PFSK-1 (cell line): ENCODE results near the gene GRIK1.

Source experiments
- FOXP2 ChIP-seq: optimal IDR thresholded peaks from 2 replicates; pipeline ENCODE3; 2011; ENCODE audit warnings: borderline replicate concordance, control low read depth, inconsistent platforms; ENCODE audit not compliant: insufficient read depth; ENCODE audit errors: extremely low read length, extremely low read depth
- POLR2AphosphoS5 ChIP-seq: IDR thresholded peaks from 2 replicates; pipeline ENCODE4 v1.6.1; 2012; ENCODE audit warnings: low read depth, mild to moderate bottlenecking, control low read depth, low read length, moderate library complexity
- SIN3A ChIP-seq: IDR thresholded peaks from 2 replicates; pipeline ENCODE4 v1.6.1; 2012; ENCODE audit warnings: mild to moderate bottlenecking, low read length, moderate library complexity, borderline replicate concordance; ENCODE audit not compliant: insufficient read depth
- TAF1 ChIP-seq: IDR thresholded peaks from 2 replicates; pipeline ENCODE4 v1.6.1; 2012; ENCODE audit warnings: low read length, control low read depth, borderline replicate concordance; ENCODE audit not compliant: insufficient read depth
- TF ChIP-seq, protein P1 (sequence below), 2 experiments: IDR thresholded peaks; 2 replicates each; pipeline versions ENCODE4 v1.6.1 to v1.8.0; 2011 to 2012; ENCODE audit warnings: low read depth in 2 of 2, low read length in 2 of 2, control low read depth in 1 of 2, inconsistent platforms in 1 of 2, mild to moderate bottlenecking in 1 of 2, moderate library complexity in 1 of 2; ENCODE audit not compliant: insufficient read depth in 1 of 2

GRIK1 gene

DNA sequence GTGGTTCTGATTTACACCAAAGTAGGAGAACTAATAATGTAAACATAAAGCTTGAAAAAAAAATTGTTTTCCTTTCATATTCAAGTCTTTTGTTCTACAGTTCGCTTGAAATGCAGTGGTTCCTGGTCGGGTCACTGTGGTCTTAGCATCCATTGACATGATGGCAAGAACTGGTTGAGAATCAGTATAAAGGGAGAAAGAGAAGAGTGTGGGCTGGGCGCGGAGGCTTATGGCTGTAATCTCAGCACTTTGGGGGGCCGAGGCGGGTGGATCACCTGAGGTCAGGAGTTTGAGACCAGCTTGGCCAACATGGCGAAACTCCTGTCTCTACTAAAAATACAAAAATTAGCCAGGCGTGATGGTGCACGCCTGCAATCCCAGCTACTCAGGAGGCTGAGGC, 390.2 kb downstream of the GRIK1 start:
- TF ChIP-seq, protein P1, sequence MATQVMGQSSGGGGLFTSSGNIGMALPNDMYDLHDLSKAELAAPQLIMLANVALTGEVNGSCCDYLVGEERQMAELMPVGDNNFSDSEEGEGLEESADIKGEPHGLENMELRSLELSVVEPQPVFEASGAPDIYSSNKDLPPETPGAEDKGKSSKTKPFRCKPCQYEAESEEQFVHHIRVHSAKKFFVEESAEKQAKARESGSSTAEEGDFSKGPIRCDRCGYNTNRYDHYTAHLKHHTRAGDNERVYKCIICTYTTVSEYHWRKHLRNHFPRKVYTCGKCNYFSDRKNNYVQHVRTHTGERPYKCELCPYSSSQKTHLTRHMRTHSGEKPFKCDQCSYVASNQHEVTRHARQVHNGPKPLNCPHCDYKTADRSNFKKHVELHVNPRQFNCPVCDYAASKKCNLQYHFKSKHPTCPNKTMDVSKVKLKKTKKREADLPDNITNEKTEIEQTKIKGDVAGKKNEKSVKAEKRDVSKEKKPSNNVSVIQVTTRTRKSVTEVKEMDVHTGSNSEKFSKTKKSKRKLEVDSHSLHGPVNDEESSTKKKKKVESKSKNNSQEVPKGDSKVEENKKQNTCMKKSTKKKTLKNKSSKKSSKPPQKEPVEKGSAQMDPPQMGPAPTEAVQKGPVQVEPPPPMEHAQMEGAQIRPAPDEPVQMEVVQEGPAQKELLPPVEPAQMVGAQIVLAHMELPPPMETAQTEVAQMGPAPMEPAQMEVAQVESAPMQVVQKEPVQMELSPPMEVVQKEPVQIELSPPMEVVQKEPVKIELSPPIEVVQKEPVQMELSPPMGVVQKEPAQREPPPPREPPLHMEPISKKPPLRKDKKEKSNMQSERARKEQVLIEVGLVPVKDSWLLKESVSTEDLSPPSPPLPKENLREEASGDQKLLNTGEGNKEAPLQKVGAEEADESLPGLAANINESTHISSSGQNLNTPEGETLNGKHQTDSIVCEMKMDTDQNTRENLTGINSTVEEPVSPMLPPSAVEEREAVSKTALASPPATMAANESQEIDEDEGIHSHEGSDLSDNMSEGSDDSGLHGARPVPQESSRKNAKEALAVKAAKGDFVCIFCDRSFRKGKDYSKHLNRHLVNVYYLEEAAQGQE (IDR thresholded peaks at IDR 0.05; ENCODE audit: insufficient read depth in 1 of 2, low read depth in 2 of 2, low read length in 2 of 2), result no peak
- TF ChIP-seq FOXP2, result no peak
- TF ChIP-seq TAF1, result no peak
- no peak for TF ChIP-seq SIN3A
- no peak for TF ChIP-seq POLR2AphosphoS5

DNA sequence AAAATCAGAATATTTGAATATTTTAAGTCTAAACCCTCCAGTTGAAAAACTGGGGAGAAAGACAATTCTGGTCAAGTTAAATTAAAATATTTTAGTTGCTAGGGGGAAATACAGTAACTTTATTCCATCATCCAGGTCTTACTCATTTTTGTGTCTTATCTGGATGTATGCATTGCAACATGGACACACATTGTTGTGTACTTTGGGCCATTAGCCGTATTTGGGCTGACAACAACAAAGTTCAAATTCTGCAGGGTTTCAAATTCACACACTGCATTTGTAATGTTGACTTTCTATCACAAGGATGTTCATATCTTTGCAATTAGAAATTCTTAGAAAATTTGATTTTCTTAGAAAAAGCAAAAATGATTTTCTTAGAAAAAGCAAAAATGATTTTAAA, 391.8 kb downstream of the GRIK1 start:
- TF ChIP-seq TAF1 (no peak), FOXP2 (no peak), POLR2AphosphoS5 (no peak), SIN3A (no peak)
- TF ChIP-seq, protein P1 (IDR thresholded peaks at IDR 0.05; ENCODE audit: insufficient read depth in 1 of 2, low read depth in 2 of 2, low read length in 2 of 2), result no peak

DNA sequence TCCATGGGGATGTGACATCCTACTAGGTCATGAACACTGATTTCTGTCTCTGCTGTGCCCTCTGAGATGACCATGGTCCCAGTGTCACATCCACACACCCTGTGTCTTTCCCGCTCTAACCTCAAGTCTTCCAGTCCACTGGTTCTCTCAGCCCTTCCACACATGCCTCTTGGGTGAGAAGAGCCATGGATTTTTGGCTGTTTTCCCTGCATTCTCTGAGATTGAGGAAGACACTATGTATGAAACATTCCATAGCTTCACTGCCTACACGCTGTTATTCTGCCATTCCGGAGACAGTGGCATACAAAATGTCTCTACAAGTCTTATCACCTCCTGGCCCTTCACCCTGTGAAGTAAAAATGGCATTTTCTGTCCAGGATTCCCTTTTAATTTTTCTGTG, 393.7 kb downstream of the GRIK1 start:
- TF ChIP-seq POLR2AphosphoS5 (no peak), SIN3A (no peak), FOXP2 (no peak), TAF1 (no peak)
- TF ChIP-seq, protein P1 (IDR thresholded peaks at IDR 0.05; ENCODE audit: insufficient read depth in 1 of 2, low read depth in 2 of 2, low read length in 2 of 2), result no peak

DNA sequence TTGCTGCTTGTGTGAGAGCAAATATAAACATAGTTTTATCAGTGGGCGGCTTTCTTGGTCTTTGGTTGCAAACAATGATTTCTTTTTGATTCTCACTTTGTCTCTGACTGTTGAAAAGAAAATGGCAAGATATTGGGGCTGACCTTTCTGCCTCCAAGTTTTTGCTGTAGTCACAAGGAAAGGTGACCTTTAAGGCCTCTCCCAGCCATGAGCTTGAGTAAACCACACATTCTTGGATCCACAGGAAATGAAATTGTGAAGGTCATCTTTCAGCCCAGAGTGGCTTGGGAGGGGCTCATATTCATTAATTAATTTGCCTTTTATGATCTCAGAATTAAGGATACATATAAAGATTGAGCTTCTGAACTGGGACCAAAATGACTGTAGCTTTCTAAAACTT, 399.5 kb downstream of the GRIK1 start:
- no peak for TF ChIP-seq FOXP2
- TF ChIP-seq, protein P1 (IDR thresholded peaks at IDR 0.05; ENCODE audit: insufficient read depth in 1 of 2, low read depth in 2 of 2, low read length in 2 of 2), result no peak
- TF ChIP-seq POLR2AphosphoS5, result no peak
- TF ChIP-seq TAF1, result no peak
- TF ChIP-seq SIN3A, result no peak

DNA sequence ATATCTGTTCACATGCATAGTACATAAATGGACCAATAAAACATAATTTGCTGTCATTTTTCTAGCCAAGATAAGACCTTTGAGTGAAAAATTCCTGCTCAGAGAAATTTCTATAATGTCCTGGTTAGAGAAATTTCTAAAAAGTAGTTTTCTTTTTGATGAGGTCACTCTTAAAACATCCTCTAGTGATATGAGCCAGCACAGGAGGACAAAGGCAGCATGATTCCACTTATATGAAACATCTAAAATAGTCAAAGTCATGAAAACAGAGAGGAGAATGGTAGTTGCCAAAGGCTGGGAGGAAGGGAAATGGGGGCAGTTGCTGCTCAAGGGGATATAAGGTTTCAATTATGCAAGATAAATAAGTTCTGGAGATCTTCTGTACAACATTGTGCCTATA, 401.7 kb downstream of the GRIK1 start:
- no peak for TF ChIP-seq FOXP2
- TF ChIP-seq, protein P1 (IDR thresholded peaks at IDR 0.05; ENCODE audit: insufficient read depth in 1 of 2, low read depth in 2 of 2, low read length in 2 of 2), result no peak
- no peak for TF ChIP-seq POLR2AphosphoS5
- TF ChIP-seq SIN3A, result no peak
- no peak for TF ChIP-seq TAF1
